Measurements from ENCODE around the gene PIM1.
A peak's percentile ranks its signal among the peaks of the same experiment; 100 is the strongest.

PIM1 gene

GRCh38 chr6:37137201-37138090 is 32.5 kb upstream of the PIM1 start:
- peak in 1 of 2 donors; percentile 1 for DNase-seq (ENCODE audit: low read depth in 1 of 2, low spot score in 1 of 2)

- no peak for DNase-seq (ENCODE audit: low read depth in 1 of 2, low spot score in 1 of 2)
Measured at GRCh38 chr6:37138856-37139229, 31.1 kb upstream of the PIM1 start.

GRCh38 chr6:37139230-37139962 is 30.6 kb upstream of the PIM1 start:
- DNase-seq (ENCODE audit: low read depth in 1 of 2, low spot score in 1 of 2), result no peak

- DNase-seq (ENCODE audit: low read depth in 1 of 2, low spot score in 1 of 2), result no peak
Measured at GRCh38 chr6:37140145-37140544, 29.8 kb upstream of the PIM1 start.

- DNase-seq (ENCODE audit: low read depth in 1 of 2, low spot score in 1 of 2), result no peak
Measured at GRCh38 chr6:37141281-37142049, 28.5 kb upstream of the PIM1 start.

GRCh38 chr6:37142050-37142614 is 27.8 kb upstream of the PIM1 start:
- DNase-seq (ENCODE audit: low read depth in 1 of 2, low spot score in 1 of 2), result no peak

- DNase-seq (ENCODE audit: low read depth in 1 of 2, low spot score in 1 of 2), result no peak
Measured at GRCh38 chr6:37143585-37143984, 26.4 kb upstream of the PIM1 start.

- DNase-seq (ENCODE audit: low read depth in 1 of 2, low spot score in 1 of 2), result no peak
Measured at GRCh38 chr6:37145443-37145842, 24.5 kb upstream of the PIM1 start.

GRCh38 chr6:37146735-37147157 is 23.2 kb upstream of the PIM1 start:
- no peak for DNase-seq (ENCODE audit: low read depth in 1 of 2, low spot score in 1 of 2)

GRCh38 chr6:37149745-37150144 is 20.2 kb upstream of the PIM1 start:
- no peak for DNase-seq (ENCODE audit: low read depth in 1 of 2, low spot score in 1 of 2)

GRCh38 chr6:37150314-37150713 is 19.6 kb upstream of the PIM1 start:
- DNase-seq (ENCODE audit: low read depth in 1 of 2, low spot score in 1 of 2), result no peak

- peak in 1 of 2 donors; percentile 30 for DNase-seq (ENCODE audit: low read depth in 1 of 2, low spot score in 1 of 2)
Measured at GRCh38 chr6:37155394-37156312, 14.3 kb upstream of the PIM1 start.

GRCh38 chr6:37158508-37158907 is 11.4 kb upstream of the PIM1 start:
- no peak for DNase-seq (ENCODE audit: low read depth in 1 of 2, low spot score in 1 of 2)

- DNase-seq (ENCODE audit: low read depth in 1 of 2, low spot score in 1 of 2), result no peak
Measured at GRCh38 chr6:37160922-37161778, 8.8 kb upstream of the PIM1 start.

GRCh38 chr6:37162740-37163139 is 7.2 kb upstream of the PIM1 start:
- DNase-seq (ENCODE audit: low read depth in 1 of 2, low spot score in 1 of 2), result no peak

- no peak for DNase-seq (ENCODE audit: low read depth in 1 of 2, low spot score in 1 of 2)
Measured at GRCh38 chr6:37168163-37168758, 1.7 kb upstream of the PIM1 start.

- DNase-seq (ENCODE audit: low read depth in 1 of 2, low spot score in 1 of 2), result no peak
Measured at GRCh38 chr6:37168811-37169495, 999 bp upstream of the PIM1 start.
